ENCODE data around the gene GHR. TPM values are rescaled to one million over a fixed set of nuclear protein-coding genes. Genes with fewer than 3 reads are reported as not detected.

Gene GHR
- total RNA-seq, 1 experiment from 2014 or later: not detected

- no peak for DNase-seq (ENCODE audit: low read depth)
Measured at GRCh38 chr5:42600441-42600840, 177.2 kb downstream of the GHR start.

- no peak for DNase-seq (ENCODE audit: low read depth)
Measured at GRCh38 chr5:42604171-42604711, 181.0 kb downstream of the GHR start.

GRCh38 chr5:42605490-42605889 lies 182.3 kb downstream of the GHR start:
- no peak for DNase-seq (ENCODE audit: low read depth)

DNA sequence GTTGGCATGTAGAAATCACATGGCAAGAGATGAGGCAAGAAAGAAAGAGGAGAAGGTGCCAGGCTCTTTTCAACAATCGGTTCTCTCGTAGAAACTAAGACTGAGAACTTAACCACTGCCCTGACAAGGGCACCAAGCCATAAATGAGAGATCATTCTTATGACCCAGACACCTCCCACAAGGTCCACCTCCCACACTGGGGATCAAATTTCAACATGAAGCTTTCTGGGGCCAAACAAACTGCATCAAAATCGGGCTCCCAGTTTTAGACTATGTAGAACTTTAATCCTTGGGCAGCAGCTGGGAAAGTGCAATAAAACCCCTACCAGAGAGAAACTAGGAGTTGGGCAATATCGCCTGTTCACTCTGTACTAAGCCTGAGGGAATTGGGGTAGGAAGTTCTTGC lies 183.2 kb downstream of the GHR start:
- no peak for DNase-seq (ENCODE audit: low read depth)

- no peak for DNase-seq (ENCODE audit: low read depth)
Measured at GRCh38 chr5:42611437-42611836, 188.2 kb downstream of the GHR start.

DNA sequence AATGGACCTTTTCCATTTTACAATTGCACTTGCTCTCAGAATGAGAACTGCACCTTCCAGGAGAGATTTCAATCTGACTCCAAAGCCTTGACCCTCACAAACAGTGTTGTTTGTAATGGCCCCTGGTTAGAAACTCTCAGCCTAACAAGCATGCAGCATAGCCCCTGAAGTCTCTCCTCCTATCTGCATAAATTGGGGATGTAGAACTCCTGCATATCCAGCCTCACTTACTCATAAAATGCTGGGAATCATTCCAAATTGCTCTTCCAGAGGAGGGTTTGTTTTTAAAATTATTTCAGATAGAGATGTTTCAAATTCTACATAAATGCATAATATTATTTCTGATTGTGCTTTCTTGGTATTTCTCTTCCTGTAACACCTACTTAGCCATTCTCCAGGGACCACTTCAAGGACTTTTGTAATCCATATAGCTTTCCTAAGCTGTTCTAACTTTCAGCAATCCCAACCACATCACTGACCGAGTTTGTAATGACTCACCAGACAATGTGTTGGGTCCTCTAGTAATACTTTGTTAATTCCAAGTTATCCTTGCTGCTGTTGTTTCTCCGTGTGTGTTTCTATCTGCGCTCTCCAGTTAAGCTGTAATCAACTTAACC lies 189.6 kb downstream of the GHR start:
- DNase-seq (ENCODE audit: low read depth): no peak

DNA sequence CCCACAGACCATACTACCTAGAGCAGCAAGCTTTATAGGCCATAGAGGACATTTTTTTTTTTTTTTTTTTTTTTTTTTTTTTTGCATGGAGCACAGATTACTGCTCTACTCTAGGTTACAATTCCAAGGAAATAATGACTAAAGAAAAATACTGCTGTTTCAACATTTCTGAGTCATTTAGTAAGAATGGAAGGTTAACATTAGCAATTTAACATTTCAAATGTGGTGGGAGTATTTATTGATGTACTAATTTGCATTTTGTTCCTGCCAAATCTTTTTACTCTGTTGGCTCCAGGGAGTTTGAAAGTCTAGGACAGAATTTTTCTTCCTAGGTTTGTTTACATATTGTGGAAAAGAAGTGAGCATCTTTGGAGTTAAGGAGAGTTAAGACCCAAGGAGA lies 191.3 kb downstream of the GHR start:
- DNase-seq (ENCODE audit: low read depth): no peak

DNA sequence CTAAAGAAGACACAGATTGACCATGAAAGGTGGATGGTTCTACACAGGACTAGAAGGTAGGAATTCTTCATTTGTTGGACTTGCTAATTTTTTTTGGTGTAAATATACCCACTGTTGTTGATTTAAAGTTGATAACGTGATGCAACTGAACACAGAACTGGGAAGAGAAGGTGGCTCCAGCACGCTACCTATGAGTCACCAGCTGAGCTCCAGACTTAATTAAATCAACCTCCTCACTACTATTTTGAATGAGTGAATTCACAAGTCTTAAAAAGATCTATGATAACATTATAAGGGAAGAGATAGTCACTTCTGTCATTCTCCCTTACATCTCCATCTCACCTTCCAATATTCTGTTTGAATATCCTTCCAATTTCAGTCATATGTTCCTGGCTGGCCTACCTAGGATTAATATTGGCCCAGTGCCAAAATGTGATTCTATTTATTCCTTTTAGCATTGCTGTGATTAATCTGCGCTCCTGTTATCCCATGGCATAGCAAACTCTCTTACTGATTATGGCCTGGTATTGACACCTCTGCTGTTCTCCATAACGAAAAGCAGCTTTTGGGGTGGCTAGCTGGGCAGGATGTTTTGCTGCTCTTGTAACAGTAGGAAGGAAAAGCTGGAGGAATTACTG lies 197.5 kb downstream of the GHR start:
- no peak for DNase-seq (ENCODE audit: low read depth)

DNA sequence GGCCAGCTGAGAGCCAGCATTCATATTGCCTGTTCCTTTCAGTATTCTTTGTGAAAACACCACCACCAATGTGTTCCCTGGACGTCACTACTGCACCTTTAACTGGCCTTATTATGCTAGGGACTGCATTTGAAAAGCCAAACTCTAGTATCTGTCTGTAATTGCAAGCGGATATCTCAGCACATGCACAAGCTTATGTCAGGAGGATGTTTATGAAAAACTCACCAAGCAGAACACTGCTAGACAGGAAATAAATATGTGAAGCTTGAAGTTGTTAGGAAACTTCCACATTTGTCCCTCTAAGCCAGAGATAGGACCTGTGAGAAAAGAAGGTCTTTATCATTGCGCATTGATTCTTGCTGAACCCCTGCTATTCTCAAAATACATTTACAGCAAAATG lies 198.0 kb downstream of the GHR start:
- DNase-seq (ENCODE audit: low read depth): no peak

GRCh38 chr5:42621662-42622061 lies 198.4 kb downstream of the GHR start:
- DNase-seq (ENCODE audit: low read depth): no peak

GRCh38 chr5:42624912-42625311 lies 201.7 kb downstream of the GHR start:
- DNase-seq (ENCODE audit: low read depth): no peak

DNA sequence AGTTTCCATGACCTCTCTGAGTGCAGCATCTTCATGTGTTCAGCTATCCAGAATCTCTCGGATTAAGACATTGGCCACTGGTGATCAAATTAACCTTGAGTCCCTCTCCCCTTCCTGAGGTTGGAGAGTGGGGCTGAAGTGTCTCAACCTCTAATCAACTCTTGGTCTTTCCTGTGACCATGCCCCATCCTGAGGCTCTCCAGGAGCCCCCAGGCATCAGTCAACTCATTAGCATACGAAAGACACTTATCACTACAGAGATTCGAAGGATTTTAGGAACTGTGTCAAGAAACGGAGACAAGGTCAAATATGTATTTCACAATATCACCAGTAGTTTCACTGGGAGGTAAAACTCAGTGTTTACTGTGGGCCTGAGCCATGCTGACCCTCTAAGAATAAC lies 203.2 kb downstream of the GHR start:
- no peak for DNase-seq (ENCODE audit: low read depth)

GRCh38 chr5:42628821-42629220 lies 205.6 kb downstream of the GHR start:
- DNase-seq (ENCODE audit: low read depth): no peak

DNA sequence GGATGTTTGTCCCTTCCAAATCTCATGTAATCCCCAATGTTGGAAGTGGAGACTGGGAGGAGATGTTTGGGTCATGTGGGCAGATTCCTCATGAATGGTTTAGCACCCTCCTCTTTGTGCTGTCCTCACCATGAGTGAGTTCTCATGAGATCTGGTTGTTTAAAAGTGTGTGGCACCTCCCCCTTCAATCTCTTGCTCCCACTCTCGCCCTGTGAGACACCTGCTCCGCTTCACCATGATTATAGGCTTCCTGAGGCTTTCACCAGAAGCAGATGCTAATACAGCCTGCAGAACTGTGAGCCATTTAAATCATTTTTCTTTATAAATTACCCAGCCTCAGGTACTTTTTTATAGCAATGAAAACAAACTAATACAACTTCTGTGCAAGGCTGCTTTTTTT lies 206.0 kb downstream of the GHR start:
- no peak for DNase-seq (ENCODE audit: low read depth)

DNA sequence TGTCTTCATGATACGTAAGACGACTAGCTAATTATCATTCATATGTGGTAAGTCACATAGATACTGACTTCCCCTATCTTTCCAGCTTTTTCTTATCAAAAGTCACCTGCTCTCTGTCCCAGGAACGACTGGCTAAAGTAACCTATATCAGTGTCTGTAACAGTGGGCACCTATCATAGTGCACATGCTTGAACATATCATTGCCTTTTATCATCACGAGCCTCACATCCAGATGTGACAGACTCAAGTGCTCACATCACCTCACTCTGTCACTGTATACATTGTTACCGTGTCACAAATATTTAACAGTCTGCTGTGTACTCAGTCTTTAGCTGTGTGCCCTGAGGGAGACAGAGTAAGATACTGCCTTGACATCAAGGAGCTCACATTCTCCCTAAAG lies 208.0 kb downstream of the GHR start:
- DNase-seq (ENCODE audit: low read depth): no peak

- no peak for DNase-seq (ENCODE audit: low read depth)
Measured at GRCh38 chr5:42632354-42632900, 209.2 kb downstream of the GHR start.

- DNase-seq (ENCODE audit: low read depth): no peak
Measured at GRCh38 chr5:42634575-42634974, 211.3 kb downstream of the GHR start.

- no peak for DNase-seq (ENCODE audit: low read depth)
Measured at GRCh38 chr5:42636425-42636824, 213.2 kb downstream of the GHR start.

DNA sequence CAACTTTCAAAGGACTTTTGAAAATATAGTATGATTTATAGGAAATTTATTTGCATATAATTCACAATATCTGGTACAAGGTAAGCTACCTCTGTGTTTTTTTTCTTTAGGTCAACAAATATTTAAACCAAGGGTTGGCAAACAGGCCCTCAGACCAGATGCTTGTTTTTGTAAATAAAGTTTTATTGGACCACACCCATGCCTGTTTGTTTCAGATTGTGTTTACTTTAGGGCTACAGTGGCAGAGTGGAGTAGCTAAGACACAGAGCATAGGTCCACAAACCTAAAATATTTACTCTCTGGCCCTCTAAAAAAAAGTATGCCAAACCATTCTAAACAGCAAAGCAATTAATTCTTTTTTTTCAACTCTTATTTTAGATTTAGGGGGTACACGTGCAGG lies 213.7 kb downstream of the GHR start:
- DNase-seq (ENCODE audit: low read depth): no peak

- DNase-seq (ENCODE audit: low read depth): no peak
Measured at GRCh38 chr5:42638972-42639371, 215.7 kb downstream of the GHR start.

DNA sequence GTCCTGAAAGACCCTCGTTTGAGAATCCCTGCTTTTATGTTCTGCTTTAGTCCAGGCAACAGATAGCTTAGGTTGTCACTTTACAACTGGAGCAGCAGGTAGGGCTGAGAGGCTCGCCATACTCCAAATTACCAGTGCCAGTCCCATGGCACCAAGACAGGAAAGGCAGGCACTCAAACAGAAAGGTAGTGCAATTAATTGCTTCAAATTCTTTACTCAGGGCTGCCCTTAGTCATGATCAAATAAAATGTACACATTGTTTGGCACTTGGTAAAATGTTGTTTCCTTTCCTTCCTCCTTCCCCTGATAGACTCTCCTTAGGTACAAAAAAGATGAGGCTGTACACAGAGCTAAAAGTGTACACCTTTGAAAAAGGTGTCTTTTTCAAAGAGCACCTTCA lies 217.6 kb downstream of the GHR start:
- no peak for DNase-seq (ENCODE audit: low read depth)

DNA sequence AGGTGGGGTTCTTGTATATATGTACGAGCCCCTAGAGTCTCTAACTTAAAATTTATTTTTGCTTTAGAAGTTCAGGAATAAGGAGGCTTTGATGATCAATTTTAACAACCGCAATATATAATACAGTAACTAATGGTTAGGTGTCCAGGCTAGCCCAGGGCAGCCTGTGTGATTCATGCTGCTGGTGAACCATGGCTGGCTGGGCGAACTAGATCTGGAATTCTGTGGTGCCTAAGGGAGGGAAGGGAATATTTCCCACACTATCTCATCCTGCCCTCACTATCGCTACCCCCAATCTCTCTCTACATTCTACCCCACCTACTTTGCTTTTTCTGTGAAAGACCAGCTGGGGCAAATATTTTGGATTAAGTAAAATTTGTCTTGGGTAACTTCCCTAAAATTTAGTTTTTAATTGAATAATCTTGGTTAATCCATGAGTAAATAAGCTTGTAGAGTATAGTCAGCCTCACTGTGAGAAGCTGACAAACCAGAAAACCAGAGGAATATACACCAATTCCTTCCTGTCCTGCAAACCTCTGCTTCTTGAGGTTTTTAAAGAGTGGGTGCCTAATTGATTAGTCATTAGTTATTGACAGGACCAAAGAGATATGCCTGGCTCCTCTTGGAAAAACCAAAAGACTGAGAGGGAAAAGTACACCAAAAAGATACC lies 218.2 kb downstream of the GHR start:
- DNase-seq (ENCODE audit: low read depth): no peak

DNA sequence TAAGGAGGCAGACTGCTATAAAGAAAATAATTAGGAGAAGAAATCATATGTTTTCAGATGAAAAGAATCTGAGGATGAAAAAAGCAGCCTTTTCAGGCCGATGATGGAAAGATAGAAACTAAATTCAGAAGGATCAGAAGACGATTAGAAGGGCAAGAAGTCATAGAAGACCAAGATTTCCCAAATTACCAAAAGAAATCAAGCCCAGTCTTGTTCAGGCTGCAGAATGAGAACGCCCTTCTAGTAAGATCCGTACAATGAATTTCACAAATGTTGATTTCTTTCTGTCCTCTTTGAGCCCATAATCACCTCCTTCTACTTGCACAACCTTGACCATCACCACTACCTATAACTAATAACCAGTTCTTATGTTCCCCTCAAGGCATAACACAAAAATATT lies 218.8 kb downstream of the GHR start:
- no peak for DNase-seq (ENCODE audit: low read depth)
